Fibroblast of skin of right quadriceps (primary cell): ENCODE measurements around the gene ZNF737.
"Not testable (repeated sequence)": the region's sequence is repeated elsewhere in the genome, so short reads cannot be mapped to it uniquely, and the experiment has no call there.

Experiments used
- DNase-seq: peaks from one replicate; pipeline ENCODE4 v3.0.0-alpha.2; 2013

The ZNF737 gene

DNA sequence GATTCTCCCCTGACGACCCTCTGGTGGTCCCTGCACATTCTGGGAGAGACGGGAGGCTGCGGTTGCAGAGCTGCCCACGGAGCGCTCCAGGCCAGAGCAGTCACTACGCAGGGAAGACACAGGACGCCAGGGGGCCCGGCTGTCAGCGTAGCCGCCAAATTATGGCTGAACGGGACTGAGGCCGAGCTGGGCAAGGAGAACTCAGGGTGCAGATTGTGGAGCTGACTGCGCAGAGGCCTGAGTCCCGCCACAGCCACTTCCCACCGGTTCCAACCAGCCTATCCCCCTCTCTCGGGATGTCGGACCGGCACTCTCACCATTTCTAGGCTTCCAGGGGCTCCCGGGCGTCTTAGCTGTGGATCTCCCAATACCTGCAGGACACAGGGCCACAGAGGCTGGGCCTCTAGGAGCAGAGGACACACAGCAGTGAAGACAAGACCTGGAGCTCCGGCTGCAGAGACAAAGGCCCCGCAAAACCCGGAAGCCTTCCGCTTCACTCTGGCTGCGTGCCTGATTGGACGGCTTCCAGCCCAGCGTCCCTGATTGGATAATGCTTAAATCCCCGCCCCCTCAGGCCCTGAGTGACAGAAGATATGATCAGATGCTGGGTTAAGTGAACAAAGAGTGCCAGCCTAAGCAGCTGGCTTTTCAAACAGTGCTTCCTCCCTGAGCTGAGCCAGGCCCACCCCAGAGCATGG lies at the start of gene ZNF737:
TSS of gene ZNF737 (minus strand) at position 461 of the 698 bp plus-strand sequence. CDS start at position 320, 141 bp downstream.
- peak; percentile 96 for DNase-seq

DNA sequence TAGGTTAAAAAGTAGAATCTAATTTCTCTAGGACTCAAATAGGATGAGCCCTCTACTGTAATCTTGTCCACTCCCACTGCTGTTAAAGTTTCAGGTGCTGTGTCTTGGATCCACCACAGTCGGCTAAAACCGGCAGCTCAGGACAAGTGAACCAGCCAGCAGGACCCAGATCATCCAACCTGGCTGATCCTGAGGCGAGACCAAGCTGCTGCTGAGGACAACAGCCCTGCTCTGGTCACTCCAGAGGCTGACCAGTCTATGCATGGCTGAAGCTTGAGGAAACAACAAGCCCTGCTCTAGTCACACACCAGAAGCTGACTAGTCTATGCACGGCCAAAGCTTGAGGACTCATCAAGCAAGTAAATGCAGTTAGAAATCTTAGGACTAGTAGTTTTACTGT lies 49.4 kb upstream of the ZNF737 start:
- DNase-seq: not testable (repeated sequence)

DNA sequence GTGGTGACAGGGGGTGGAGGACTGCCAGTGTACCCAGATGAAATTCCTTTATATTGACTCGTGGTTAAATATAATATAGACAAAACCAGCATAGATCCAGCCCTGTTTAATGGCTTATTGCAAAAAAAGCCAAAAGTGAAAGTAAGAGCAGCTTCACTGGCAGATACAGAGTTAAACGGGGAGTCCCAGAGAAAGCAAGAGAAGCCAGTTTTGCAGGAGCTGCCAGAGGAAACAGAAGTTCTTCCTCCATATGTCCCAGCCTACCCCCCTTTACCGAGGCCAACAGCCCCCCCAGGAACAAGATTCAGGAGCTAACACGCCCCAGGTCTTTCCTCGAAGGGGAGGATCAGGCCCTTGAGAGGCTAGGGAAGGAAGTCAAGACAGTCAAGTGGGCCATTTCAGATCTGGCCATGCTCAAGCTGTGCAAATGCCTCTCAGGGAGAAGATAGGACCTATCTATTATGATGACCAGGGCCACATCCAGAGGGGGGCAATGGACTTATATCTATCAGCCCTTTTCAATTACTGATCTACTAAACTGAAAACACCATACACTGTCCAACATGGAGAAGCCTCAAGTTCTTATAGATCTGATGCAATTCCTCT lies 47.2 kb upstream of the ZNF737 start:
- DNase-seq: no peak

DNA sequence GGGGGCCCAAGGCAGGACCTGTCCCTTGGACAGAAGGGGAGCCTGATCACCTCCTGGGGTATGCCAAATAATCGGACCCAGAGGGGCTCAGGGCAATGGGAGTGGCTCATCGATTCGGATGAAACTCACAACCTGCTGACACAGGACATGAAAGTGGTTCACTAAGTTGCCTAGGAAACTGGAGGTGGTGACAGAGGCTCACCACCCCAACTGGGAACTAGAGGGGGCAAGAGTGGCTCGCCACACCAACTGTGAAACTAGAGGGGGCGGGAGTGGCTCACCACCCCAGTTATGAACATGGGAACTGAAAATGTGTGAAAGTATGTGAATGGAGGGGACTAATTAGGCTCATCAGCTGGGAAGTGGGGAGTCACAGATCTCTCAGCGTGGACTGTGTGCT lies 46.3 kb upstream of the ZNF737 start:
- DNase-seq: no peak

DNA sequence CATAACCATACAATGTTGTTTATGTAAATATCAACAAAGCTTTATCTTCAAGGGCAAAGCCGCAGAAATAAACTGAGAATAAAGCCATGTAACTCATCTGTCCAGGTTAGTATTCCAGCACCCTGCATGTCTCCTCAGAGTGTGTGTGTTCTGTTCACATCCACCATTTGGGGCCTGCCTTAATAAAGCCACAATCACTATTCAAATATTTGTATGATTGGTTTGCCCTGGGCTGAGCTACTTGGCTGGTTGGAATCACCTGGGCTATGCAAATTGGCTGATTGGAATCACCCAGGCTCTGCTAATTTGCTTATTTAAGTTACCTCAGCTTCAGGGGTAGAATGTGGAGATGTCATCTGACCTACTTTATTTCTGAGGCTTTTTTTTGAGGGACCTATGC lies 42.4 kb upstream of the ZNF737 start:
- DNase-seq: no peak

DNA sequence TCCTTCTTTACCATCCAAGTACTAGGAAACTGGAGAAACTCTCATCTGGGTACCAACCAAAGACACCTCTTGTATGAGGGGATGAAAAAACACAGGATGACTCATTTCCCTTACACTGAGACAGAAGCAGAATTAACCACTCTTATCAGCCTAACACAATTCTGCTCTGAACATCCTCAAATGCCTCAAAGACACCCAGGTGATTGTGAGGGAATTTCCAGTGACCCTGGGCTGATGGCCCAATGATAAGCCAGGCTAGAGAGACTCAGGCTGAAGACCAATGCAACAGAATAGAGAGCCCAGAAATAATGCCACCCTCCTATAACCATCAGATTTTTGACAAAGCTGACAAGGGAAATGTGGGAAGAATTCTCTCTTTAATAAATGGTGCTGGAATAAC lies 7.0 kb downstream of the ZNF737 start:
- DNase-seq: no peak

DNA sequence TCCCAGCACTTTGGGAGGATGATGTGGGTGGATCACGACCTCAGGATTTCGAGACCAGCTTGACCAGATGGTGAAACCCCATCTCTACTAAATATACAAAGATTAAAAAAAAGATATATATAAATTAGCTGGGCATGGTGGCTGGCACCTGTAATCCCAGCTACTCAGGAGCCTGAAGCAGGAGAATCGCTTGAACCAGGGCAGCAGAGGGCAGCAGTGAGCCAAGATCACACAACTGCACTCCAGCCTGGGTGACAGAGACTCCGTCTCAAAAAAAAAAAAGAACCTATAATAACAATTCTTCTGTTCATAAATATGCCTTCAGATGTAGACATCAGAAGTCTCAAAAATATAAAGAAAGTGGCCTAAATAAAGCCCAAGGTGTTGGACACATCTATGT lies 7.6 kb downstream of the ZNF737 start:
- no peak for DNase-seq

DNA sequence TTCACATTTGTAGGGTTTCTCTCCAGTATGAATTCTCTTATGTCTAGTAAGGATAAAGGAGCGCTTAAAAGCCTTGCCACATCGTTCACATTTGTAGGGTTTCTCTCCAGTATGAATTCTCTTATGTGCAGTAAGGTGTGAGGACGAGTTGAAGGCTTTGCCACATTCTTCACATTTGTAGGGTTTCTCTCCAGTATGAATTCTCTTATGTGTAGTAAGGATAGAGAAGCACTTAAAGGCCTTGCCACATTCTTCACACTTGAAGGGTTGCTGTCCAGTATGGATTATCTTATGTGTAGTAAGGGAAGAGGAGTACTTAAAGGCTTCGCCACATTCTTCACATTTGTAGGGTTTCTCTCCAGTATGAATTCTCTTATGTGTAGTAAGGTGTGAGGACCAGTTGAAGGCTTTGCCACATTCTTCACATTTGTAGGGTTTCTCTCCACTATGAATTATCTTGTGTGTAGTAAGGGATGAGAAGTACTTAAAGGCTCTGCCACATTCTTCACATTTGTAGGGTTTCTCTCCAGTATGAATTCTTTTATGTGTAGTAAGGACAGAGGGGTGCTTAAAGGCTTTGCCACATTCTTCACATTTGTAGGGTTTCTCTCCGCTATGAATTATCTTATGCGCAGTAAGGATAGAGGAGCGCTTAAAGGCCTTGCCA lies 20.8 kb downstream of the ZNF737 start:
- DNase-seq: not testable (repeated sequence)

DNA sequence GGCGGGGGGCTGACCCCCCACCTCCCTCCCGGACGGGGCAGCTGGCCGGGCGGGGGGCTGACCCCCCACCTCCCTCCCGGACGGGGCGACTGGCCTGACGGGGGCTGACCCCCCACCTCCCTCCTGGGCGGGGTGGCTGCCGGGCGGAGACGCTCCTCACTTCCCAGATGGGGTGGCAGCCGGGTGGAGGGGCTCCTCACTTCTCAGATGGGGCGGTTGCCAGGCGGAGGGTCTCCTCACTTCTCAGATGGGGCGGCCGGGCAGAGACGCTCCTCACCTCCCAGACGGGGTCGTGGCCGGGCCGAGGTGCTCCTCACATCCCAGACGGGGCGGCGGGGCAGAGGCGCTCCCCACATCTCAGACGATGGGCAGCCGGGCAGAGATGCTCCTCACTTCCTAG lies 35.3 kb downstream of the ZNF737 start:
- not testable (repeated sequence) for DNase-seq

DNA sequence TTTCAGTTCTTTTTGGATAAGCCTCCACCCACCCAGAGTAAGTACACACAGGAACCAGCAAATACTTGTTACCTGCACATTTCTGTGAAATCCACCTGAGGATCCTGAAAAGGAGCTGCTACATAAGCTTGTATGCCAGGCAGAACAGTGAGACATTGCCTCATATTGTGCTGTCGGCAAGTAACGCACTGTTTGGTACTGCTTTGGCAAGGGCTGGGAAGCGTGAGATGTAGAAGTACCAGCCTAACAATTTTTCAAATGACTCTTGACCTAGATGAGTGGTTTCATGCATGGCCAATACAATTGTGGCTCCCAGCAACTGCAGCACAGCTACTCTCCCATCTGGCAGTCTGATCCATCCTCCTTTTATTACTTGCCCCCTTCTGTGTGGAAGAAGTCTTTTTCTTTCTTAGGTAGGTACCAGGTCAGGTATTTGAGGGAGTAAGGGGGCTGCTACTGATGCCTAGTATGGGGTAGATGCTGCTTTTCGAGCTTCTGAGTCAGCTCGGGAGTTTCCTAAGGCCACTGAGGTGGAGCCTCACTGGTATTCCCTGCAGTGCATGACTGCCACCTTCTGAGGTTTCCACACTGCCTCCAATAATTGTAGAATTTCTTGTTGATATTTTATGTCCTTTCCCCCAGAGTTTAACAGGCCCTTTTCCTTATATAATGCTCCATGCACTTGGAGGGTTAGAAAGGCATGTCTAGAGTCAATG lies 52.2 kb downstream of the ZNF737 start:
- DNase-seq: no peak

DNA sequence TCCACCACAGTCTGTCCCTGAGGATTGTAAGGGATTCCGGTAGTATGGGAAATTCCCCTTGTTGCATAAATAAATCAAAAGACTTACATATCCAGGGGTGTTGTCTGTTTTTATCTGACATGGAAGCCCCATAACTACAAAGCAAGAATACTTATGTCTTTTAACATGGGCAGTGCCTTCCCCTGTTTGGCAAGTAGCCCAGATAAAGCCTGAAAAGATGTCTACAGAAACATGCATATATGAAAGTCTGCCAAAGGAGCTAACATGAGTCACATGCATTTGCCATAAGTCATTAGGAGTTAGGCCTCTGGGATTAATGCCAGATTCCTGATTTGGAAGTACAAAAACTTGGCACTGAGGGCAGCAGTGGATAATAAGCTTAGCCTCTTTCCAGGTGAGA lies 62.1 kb downstream of the ZNF737 start:
- DNase-seq: peak; percentile 22
